Lower leg skin (tissue), 4 donors: Measurements from ENCODE around the gene CABP5. TPM values are rescaled to one million over a fixed set of nuclear protein-coding genes. Genes with fewer than 3 reads are reported as not detected.

Experiments
- total RNA-seq, 4 donors: library from RNA; depleted of rRNA; stranded (reverse); fragments of >200 nt; gene quantifications; one replicate each; pipeline ENCODE4 v1.1.0, GENCODE V29; 2016

Gene CABP5
- total RNA-seq, 4 donors from 2014 or later: not detected

Other genes starting within 250 kb of the CABP5 start
- not detected for gene TPRX1, start 239.5 kb downstream of the CABP5 start, total RNA-seq
- gene CRX, start 222.1 kb downstream of the CABP5 start, total RNA-seq: not detected
- not detected for gene TPRX2, start 184.8 kb downstream of the CABP5 start, total RNA-seq
- not detected for gene SULT2A1, start 157.8 kb downstream of the CABP5 start, total RNA-seq
- not detected for gene BSPH1, start 51.9 kb downstream of the CABP5 start, total RNA-seq
- gene ELSPBP1, start 49.4 kb downstream of the CABP5 start, total RNA-seq: not detected
- 1 to 10 TPM; 1.4 to 7.6 (median 4.5) TPM for gene PLA2G4C, start 66.7 kb upstream of the CABP5 start, total RNA-seq
- gene LIG1, start 126.3 kb upstream of the CABP5 start, total RNA-seq: 10 to 100 TPM; 20.8 to 44.2 (median 32.9) TPM
- 1 to 10 TPM; 5.5 to 9.9 (median 6.9) TPM for gene ZSWIM9, start 126.6 kb upstream of the CABP5 start, total RNA-seq
- gene CARD8, start 211.8 kb upstream of the CABP5 start, total RNA-seq: 10 to 100 TPM in 3 of 4 donors, 1 to 10 TPM in 1; 9.3 to 14.1 (median 11.1) TPM
- under 1 TPM in 3 of 4 donors, not detected in 1; 0.15 to 0.81 (median 0.62) TPM for gene ZNF114, start 226.0 kb upstream of the CABP5 start, total RNA-seq